NOMO-1 (cell line): Measurements from ENCODE around the gene GABRD.
A peak's percentile ranks its signal among the peaks of the same experiment; 100 is the strongest.

ENCODE experiments used
- DNase-seq, 2 experiments: peaks; one replicate each; lab custom pipeline; 2025; ENCODE audit not compliant: unreplicated experiment in 2 of 2; lab: John Stamatoyannopoulos, UW

GABRD gene

GRCh38 chr1:1985375-1986050, 33.6 kb upstream of the GABRD start:
- no peak for DNase-seq

DNA sequence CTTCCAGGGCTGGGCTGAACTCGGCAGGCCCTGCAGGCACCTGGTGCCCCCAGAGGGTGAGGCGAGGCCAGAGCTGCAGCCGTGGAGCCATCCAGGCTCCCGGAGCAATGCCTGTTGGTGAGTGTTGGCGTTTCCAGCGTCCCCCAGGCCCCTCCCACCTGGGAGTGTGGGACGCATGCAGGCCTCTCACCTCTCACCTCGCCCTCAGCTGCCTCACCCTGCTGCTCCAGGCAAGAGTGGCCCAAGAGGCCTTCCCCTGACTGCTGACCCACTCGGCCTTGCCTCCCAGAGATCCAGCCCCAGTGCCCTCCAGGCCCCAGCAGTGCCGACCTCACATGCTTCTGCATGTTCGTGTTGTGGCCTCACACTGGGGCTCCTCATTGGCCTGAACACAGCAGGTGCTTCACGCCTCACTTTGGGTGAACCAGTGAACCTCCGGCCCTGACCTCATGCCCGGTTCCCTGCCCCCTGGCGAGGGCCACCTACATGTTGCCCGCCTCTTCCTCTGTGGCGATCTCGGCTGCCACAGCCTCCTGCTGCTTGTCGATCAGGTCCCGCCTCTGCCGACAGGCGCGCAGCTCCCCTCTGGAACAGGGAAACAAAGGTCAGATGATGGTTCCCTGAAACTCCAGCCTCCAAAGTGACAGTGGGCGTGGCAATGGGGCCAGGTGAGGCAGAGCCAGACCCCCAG, 32.5 kb upstream of the GABRD start:
- DNase-seq: no peak

DNA sequence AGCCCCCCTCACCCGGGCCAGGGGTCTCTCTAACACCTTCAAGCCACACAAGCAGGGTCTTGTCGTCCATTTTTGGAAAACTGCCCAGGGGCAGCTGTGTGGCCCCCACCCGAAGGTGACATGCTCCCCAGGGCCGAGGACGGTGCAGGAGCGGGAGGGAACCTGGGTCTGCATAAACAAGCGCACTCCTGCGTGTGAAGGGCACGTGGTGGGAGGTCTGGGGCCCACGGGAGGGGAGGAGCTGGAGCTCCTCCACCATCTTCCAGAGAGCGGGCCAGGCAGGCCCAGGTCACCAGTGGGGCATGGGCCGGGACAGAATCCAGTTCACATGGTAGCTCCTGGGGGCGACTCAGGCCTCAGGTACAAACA, 32.0 kb upstream of the GABRD start:
- DNase-seq: no peak

- no peak for DNase-seq
Observed at GRCh38 chr1:1988061-1988945, 30.8 kb upstream of the GABRD start.

DNA sequence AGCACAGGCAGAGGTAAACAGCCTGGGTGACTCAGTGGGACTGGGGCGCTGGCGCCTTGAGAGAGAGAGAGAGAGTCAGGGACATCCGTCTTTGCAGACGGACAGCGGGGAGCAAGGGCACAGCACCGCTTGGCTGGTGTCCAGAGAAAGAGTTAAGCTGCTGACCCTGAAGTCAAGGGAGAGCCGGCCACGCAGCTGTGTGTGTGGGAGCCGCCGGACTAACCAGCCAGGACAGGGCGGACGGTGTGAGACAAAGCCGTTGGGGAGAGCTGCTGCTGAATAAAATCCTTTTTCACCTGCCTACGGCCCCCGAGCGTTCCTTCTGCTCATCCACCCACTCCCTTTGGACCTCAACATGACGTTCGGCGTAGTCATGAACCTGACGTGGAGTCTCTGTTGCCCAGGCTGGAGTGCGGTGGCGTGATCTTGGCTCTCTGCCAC, 30.0 kb upstream of the GABRD start:
- no peak for DNase-seq

- no peak for DNase-seq
Observed at GRCh38 chr1:1989789-1990188, 29.4 kb upstream of the GABRD start.

DNA sequence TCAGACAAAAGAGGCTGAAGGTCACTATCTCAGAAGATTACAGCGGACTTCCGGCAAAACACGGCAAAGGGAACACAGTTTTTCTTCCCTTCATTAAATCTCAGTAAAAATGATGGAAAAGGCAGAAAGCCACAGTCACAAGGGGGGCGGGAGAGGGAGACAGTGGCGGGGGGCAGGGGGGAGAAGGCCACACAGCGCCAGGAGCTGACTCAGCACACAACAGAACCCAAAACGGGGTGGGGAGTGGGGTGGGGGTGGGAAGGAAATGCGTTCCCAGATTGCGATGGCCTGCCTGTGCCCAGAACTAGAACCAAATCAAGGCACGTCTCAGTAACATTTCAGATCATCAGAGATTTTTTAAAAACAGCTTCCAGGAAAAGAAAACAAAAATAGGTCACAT, 28.9 kb upstream of the GABRD start:
- no peak for DNase-seq

GRCh38 chr1:1994536-1994935, 24.6 kb upstream of the GABRD start:
- no peak for DNase-seq

GRCh38 chr1:1996207-1996651, 22.9 kb upstream of the GABRD start:
- peak; percentile 72 to 88 for DNase-seq

DNA sequence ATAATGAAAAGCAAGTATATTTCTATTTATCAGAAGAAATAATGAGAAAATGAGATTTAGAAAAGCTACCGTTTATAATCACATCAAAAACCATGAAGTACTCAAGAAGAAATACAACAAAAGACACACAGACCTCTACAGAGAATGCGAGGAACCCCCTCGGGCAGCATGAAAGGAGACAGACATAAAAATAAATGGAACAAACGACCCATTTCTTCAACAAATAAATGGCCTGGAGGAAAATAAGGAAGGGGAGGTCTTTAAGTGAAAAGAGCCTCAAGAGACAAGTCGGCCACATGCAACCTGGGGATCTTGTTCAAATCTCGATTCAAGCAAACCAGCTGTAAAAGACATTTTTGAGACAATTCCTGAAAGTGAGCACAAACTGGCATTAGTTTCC, 21.6 kb upstream of the GABRD start:
- no peak for DNase-seq

- no peak for DNase-seq
Observed at GRCh38 chr1:2000432-2000831, 18.7 kb upstream of the GABRD start.

GRCh38 chr1:2000850-2001249, 18.3 kb upstream of the GABRD start:
- DNase-seq: no peak

DNA sequence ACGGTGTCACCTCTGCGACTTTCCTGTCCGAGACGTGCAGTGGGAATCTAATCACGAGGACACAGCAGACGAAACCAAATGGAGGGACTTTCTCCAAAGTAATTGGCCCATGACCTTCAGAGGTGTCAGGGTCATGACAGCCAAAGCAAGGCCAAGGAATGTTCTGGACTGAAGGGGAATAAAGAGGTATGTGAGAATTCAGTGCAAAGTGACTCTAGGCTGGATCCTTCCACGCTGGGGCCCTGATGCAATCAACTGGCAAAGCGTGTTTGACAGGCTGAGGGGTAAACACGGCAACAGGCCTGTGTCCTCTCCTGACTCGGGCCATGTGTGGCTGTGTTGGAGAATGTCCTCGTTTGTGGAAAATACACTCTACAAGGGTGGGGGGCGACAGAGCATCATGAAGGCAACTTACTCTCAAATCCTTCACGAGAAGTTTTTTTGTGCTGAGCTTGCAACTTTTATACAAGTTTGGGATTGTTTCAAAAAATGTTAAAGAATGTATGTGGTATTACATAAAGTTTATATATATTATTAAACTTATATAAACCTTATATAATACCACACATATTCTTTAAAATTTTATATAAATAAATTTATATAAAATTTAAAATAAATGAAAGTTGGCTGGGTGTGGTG, 17.3 kb upstream of the GABRD start:
- DNase-seq: no peak

DNA sequence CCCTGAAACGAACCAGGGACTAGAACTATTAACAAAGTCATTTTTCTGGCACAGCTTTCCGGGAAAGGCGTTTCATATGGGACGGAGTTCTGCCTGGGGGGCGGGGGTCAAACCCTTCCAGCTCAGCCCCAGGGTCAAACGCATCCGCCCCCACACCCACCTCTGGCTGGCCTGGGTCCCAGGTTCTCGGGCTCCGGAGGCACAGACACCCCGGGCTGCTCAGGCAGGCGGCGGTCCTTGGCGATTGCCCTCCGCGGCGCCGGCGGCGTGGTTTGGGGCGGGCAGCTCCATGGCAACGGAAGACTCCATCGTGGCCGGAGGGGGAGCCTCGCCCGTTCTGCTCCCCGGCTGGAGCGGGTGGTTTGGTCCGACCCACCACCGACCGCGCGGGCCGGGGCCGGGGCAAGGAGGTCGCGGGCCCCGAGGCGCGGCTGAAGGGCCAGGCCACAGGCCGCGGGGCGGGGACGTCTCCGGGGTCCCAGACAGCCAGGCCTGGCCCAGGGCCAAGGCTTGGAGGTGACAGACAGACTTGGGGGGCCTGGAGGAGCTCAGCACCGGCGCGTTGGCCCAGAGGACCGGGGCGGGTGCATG, 15.5 kb upstream of the GABRD start, which contains the start of gene CFAP74:
TSS of gene CFAP74 (minus strand) at position 246 of the 591 bp plus-strand sequence. CDS start 12,830 bp downstream, outside the sequence.
- no peak for DNase-seq

DNA sequence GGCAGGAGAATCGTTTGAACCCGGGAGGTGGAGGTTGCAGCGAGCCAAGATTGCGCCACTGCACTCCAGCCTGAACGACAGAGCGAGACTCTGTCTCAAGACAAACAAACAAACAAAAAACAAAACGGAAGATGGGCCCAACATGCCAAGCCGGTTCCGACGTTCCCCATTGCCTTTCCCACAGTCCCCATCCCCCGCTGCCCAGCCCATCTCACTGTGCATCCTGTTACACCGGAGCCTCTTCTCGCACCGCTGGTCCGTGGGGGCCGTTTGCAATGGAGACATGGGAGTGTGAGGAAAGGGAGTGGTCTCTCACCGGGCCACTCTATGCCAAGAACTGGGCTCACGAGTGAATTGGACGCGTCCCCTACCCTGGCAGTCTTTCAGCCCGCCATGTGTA, 14.3 kb upstream of the GABRD start:
- no peak for DNase-seq

GRCh38 chr1:2009101-2010053, 9.8 kb upstream of the GABRD start:
- DNase-seq: no peak

GRCh38 chr1:2014181-2014580, 5.0 kb upstream of the GABRD start:
- no peak for DNase-seq

DNA sequence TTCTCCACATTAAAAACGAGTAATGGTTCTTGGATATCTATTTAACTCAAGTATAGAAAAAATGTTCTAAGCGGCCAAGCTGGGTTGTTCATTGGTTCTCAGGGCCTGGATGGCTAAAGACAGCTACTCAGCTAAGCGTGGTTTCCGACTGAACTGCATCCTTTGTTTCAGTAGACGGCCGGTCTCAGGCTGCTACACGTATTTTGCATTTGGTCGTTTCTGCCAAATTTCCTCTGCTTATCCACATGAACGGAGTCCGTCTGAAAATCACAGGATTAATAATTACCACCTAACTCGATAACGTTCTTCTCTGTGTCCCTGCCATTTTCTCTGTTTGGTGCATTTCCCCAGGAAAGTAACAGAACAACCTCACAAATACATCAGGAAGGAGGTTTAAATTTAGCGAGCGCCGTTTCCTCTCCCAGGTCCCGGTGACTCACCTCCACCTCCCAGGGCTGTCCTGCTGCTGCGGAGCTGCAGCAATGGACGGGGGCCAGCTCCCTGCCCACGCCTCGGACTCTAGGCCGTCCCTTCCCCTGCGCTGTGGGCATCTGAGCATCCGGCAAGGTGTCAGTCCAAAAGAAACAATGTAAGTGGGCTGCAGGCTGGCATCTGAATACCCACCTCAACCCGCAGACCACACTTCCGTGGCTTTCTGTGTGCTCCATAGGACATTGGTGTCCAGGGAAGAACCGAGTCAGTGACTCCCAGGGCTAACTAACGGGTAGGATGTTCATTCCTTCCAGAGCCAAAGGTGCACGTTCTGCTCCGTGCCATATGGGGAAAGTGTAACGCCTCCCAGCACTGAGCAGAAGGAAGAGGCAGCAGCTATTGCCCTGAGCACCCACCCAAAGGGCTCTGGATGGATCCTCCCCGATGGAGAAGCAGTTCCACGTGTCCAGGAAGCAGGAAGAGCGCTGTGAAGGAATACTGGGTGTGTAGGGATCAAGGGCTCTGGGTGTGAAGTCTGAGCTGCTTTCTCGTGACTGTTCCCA, 4.1 kb upstream of the GABRD start:
- no peak for DNase-seq
